Dermis lymphatic vessel endothelial cell (primary cell): ENCODE measurements around the gene MTREX. TPM values are rescaled to one million over a fixed set of nuclear protein-coding genes. Genes with fewer than 3 reads are reported as not detected.

Experiments
- total RNA-seq: library from RNA; depleted of rRNA; stranded (reverse); fragments of >200 nt; gene quantifications from 2 replicates; pipeline ENCODE4 v1.2.1, GENCODE V29; 2014

Gene MTREX
- 48.9 and 90.3 TPM in 2 replicates for total RNA-seq

DNA sequence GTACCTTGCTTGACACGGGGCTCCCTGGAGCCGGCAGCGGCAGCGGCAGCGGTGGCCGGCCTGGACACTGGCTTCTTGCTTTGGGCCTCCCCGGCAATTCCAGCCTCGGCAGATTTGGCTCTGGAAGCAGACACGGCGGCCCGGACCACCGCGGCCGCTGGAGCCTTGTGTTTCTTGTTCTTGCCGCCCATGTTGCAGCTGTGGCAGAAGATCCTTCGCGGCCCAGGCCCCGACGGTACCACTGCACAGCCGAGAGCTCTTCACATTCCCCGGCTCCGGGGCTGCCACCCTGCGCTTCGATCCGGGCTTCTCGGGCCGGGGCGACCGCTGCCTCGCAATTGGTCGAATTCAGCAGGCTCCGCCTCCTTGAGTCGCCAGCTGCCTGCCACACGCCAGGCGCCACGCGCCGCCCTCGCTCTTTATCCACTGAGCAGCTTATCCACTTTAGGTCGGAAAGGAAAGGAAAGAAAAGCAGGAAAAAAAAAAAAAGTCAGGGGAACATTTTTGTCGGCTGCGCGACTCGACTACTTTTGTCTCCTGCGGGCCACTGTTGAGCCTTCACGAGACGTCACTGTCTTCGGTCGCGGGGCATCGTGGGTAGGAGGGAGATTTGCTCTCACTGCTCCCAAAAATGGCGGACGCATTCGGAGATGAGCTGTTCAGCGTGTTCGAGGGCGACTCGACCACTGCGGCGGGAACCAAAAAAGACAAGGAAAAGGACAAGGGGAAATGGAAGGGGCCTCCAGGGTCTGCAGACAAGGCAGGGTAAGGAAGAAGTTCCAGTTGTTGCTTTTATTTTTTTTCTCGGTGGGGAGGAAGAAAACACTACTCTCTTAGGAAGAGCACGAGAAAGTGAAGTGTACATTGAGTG lies at the start of gene MTREX, which contains the start of gene DHX29:
Gene MTREX (plus strand): TSS at position 607 of the 871 bp plus-strand sequence. CDS start 25 bp downstream, at position 632.
Gene DHX29 (minus strand): TSS at position 312 of the 871 bp plus-strand sequence. CDS start 121 bp downstream, at position 191.

Other genes starting within 250 kb of the MTREX start
- 0.33 TPM in 1 of 2 replicates, not detected in the other for gene GZMA, start 205.3 kb upstream of the MTREX start, total RNA-seq
- 9.9 and 17.2 TPM in 2 replicates for gene GPX8, start 147.8 kb upstream of the MTREX start, total RNA-seq
- gene CDC20B, start 134.8 kb upstream of the MTREX start, total RNA-seq: under 0.01 and 0.11 TPM in 2 replicates
- not detected in 2 replicates for gene MCIDAS, start 80.7 kb upstream of the MTREX start, total RNA-seq
- not detected in 2 replicates for gene CCNO, start 74.4 kb upstream of the MTREX start, total RNA-seq
- 17.1 and 20.5 TPM in 2 replicates for gene DHX29, start 295 bp upstream of the MTREX start, total RNA-seq
- 206 and 616 TPM in 2 replicates for gene PLPP1, start 227.0 kb downstream of the MTREX start, total RNA-seq